Activated T-cell treated with anti-CD3 and anti-CD28 coated beads for 4 hours (primary cell): ENCODE results near the gene PPP2R5D.

ENCODE experiments used
- DNase-seq: peaks from one replicate; pipeline ENCODE4 v3.0.0-alpha.2; 2020

Gene PPP2R5D

DNA sequence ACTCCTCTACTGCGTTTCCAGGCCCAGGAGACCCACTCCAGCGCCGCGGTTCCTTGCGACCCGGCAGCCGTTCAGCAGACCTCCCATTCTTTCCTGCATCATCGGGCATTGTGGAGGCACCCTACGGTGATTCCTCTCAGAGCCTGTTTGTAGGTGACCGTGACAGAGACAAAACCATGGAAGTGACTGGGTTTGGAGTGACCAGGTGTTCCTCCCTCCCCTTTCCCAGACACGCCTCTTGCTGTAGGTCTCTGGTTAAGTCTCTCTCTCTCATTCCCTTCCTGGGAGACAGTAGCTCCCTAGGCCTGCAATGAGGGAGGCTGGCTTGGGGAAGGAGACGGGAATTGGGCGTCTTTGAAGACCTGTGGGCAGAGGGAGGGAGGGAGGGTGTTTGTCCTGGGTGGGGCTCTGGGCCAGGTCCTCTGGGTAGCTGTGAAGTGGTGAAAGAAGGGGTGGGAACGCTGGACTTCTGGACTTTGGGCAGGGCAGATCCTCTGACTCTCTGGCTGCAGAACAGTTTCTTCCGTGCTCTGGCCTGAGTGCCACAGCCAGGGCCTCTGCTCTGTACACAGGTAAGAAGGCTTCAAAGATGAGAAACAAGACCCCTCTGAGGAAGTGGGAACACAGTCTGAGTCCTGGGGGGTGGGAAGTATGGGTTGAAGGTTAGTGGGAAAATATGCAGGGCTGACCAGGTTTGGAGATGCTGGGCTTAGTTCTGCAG is 75.8 kb downstream of the PPP2R5D start:
- DNase-seq: no peak

GRCh38 chr6:43060755-43061633 is 76.6 kb downstream of the PPP2R5D start:
- DNase-seq: no peak

DNA sequence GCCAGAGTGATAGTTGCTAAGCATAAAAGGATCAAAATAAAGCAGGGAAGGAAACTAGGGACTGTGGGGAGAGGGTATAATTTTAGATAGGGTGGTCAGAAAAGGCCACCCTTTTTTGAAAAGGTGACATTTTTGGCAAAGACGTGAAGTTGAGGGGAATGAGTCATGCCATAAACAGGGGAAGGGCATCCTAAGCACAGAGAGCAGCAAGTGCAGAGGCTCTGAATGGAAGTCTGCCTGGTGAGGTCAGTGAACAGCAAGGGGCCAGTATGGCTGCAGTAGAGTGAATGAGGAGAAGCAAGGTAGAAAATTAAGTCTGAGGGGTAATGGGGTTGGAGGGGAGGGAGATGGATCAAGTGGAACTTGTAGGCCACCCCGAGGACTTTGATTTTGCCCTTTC is 77.5 kb downstream of the PPP2R5D start:
- no peak for DNase-seq
